H1 (cell line): ENCODE results near the gene IL1RAP. TPM values are rescaled to one million over a fixed set of nuclear protein-coding genes. Genes with fewer than 3 reads are reported as not detected.

Experiments used
- CTCF ChIA-PET: fragments of 300-600 bp; sonication (Branson Sonifier 250); formaldehyde crosslinking; loops from one replicate; lab custom pipeline; 2021; ENCODE audit not compliant: partially characterized antibody; lab: Charles Lee
- POLR2A ChIA-PET: fragments of 300-600 bp; sonication (Branson Sonifier 250); formaldehyde crosslinking; loops from one replicate; lab custom pipeline; 2021; ENCODE audit warnings: inconsistent platforms; ENCODE audit not compliant: partially characterized antibody; lab: Charles Lee
- DNase-seq, 2 experiments: peaks; one replicate each; pipeline versions ENCODE4 v3.0.0 to v3.0.0-alpha.2; 2010 to 2022; ENCODE audit warnings: low spot score in 2 of 2, low read depth in 1 of 2, mixed read lengths in 1 of 2
- FAIRE-seq: peaks from 2 replicates; lab custom pipeline; 2011; peaks lifted over from hg19 to GRCh38; lab: Jason Lieb, UNC
- H2AFZ ChIP-seq: 2 replicates; pipeline ENCODE4 v1.8.1; 2012; ENCODE audit warnings: low read length, inconsistent platforms
- H2AK5ac ChIP-seq: 2 replicates; pipeline ENCODE4 v1.6.1; 2013; ENCODE audit warnings: low read depth, low read length
- H2BK120ac ChIP-seq: replicated peaks from 2 replicates; pipeline ENCODE3; 2013; ENCODE audit warnings: low read depth, low read length, inconsistent platforms
- H2BK12ac ChIP-seq: 2 replicates; pipeline ENCODE4 v1.6.1; 2013; ENCODE audit warnings: low read depth, low read length
- H2BK15ac ChIP-seq: 2 replicates; pipeline ENCODE4 v1.6.1; 2013; ENCODE audit warnings: low read length
- H2BK20ac ChIP-seq: 2 replicates; pipeline ENCODE4 v1.6.1; 2013; ENCODE audit warnings: low read length
- H2BK5ac ChIP-seq: 2 replicates; pipeline ENCODE4 v1.6.1; 2013; ENCODE audit warnings: low read depth, low read length
- H3K14ac ChIP-seq: 2 replicates; pipeline ENCODE4 v1.6.1; 2013; ENCODE audit warnings: inconsistent platforms; ENCODE audit not compliant: insufficient read length
- H3K18ac ChIP-seq: 2 replicates; pipeline ENCODE4 v1.6.1; 2013; ENCODE audit warnings: low read length; ENCODE audit errors: extremely low read depth
- H3K23ac ChIP-seq: 2 replicates; pipeline ENCODE4 v1.6.1; 2013; ENCODE audit warnings: inconsistent platforms; ENCODE audit not compliant: insufficient read length
- H3K23me2 ChIP-seq: 2 replicates; pipeline ENCODE4 v1.6.1; 2013; ENCODE audit warnings: low read depth, low read length
- H3K27ac ChIP-seq: 2 replicates; pipeline ENCODE4 v1.6.1; 2011; ENCODE audit warnings: low read depth, low read length, inconsistent platforms
- H3K27me3 ChIP-seq, 4 experiments: replicated peaks in 1 of 4; 1 replicate in 1 of 4; 2 replicates in 3 of 4; pipeline versions ENCODE4 v1.6.1 to v1.8.1; 2011 to 2013; ENCODE audit warnings: low read length in 3 of 4, mild to moderate bottlenecking in 3 of 4, inconsistent platforms in 2 of 4, mixed read lengths in 2 of 4, moderate library complexity in 1 of 4; ENCODE audit not compliant: control insufficient read depth in 3 of 4, insufficient read depth in 3 of 4; ENCODE audit errors: extremely low read depth in 1 of 4
- H3K36me3 ChIP-seq, 4 experiments: 2 replicates each; pipeline versions ENCODE4 v1.6.1 to v1.8.1; 2011 to 2013; ENCODE audit warnings: mild to moderate bottlenecking in 4 of 4, low read length in 3 of 4, moderate library complexity in 2 of 4, control low read depth in 1 of 4, inconsistent platforms in 1 of 4; ENCODE audit not compliant: insufficient read depth in 4 of 4, control insufficient read depth in 2 of 4
- H3K4ac ChIP-seq: replicated peaks from 2 replicates; pipeline ENCODE3; 2013; ENCODE audit warnings: low read length, low read depth, mixed read lengths, inconsistent platforms; ENCODE audit not compliant: insufficient read length
- H3K4me1 ChIP-seq, 4 experiments: replicated peaks in 1 of 4; 1 replicate in 1 of 4; 2 replicates in 3 of 4; pipeline versions ENCODE4 v1.6.1 to v1.8.1; 2011 to 2013; ENCODE audit warnings: low read length in 3 of 4, inconsistent platforms in 2 of 4, mixed read lengths in 1 of 4; ENCODE audit not compliant: insufficient read depth in 4 of 4, control insufficient read depth in 3 of 4
- H3K4me2 ChIP-seq, 2 experiments: 2 replicates each; pipeline versions ENCODE4 v1.6.1 to v1.8.1; 2011 to 2013; ENCODE audit warnings: low read depth in 2 of 2, low read length in 2 of 2, control low read depth in 1 of 2, inconsistent platforms in 1 of 2, mild to moderate bottlenecking in 1 of 2; ENCODE audit not compliant: insufficient read depth in 1 of 2
- H3K4me3 ChIP-seq, 4 experiments: fragments of 200-600, 300-600 bp in 1 of 4; sonication (generic), shearing (Covaris generic), sonication (Bioruptor Twin) in 1 of 4; 2 replicates each; pipeline versions ENCODE4 v1.5.1 to v1.8.1; 2011 to 2016; ENCODE audit warnings: low read length in 4 of 4, low read depth in 3 of 4, control low read depth in 2 of 4, inconsistent platforms in 2 of 4, mild to moderate bottlenecking in 2 of 4, mixed read lengths in 1 of 4, moderate library complexity in 1 of 4; ENCODE audit not compliant: insufficient read depth in 2 of 4; ENCODE audit errors: extremely low read depth in 1 of 4
- H3K56ac ChIP-seq: replicated peaks from 2 replicates; pipeline ENCODE3; 2013; ENCODE audit warnings: low read depth, mild to moderate bottlenecking, mixed read lengths, low read length, inconsistent platforms; ENCODE audit not compliant: insufficient read length
- H3K79me1 ChIP-seq: 2 replicates; pipeline ENCODE4 v1.6.1; 2013; ENCODE audit warnings: low read depth, low read length, control low read depth
- H3K79me2 ChIP-seq, 2 experiments: 2 replicates each; pipeline versions ENCODE4 v1.6.1 to v1.8.1; 2012 to 2013; ENCODE audit warnings: low read length in 2 of 2, mild to moderate bottlenecking in 2 of 2, inconsistent platforms in 1 of 2; ENCODE audit not compliant: insufficient read depth in 2 of 2, control insufficient read depth in 1 of 2
- H3K9ac ChIP-seq, 4 experiments: replicated peaks in 1 of 4; 1 replicate in 1 of 4; 2 replicates in 3 of 4; pipeline versions ENCODE4 v1.6.1 to v1.8.1; 2011 to 2013; ENCODE audit warnings: low read depth in 3 of 4, low read length in 3 of 4, control low read depth in 2 of 4, mild to moderate bottlenecking in 2 of 4, moderate library complexity in 2 of 4, inconsistent platforms in 1 of 4; ENCODE audit errors: extremely low read depth in 1 of 4
- H3K9me3 ChIP-seq, 2 experiments: 2 replicates each; pipeline versions ENCODE4 v1.6.1 to v1.8.1; 2012 to 2013; ENCODE audit warnings: mild to moderate bottlenecking in 2 of 2, moderate library complexity in 2 of 2, control low read depth in 1 of 2, inconsistent platforms in 1 of 2, low read depth in 1 of 2, low read length in 1 of 2, mixed read lengths in 1 of 2; ENCODE audit not compliant: insufficient read depth in 2 of 2
- H4K20me1 ChIP-seq, 2 experiments: replicated peaks in 1 of 2; 2 replicates each; pipeline versions ENCODE3 to v1.8.1; 2011 to 2013; ENCODE audit warnings: inconsistent platforms in 2 of 2, low read length in 2 of 2, mild to moderate bottlenecking in 1 of 2; ENCODE audit not compliant: insufficient read depth in 2 of 2, control insufficient read depth in 1 of 2
- H4K5ac ChIP-seq: 2 replicates; pipeline ENCODE4 v1.6.1; 2013; ENCODE audit warnings: low read length, low read depth, mixed read lengths, inconsistent platforms; ENCODE audit not compliant: insufficient read length
- H4K8ac ChIP-seq: 2 replicates; pipeline ENCODE4 v1.8.0; 2013; ENCODE audit warnings: mild to moderate bottlenecking, moderate library complexity, low read length, inconsistent platforms; ENCODE audit not compliant: insufficient read depth; ENCODE audit errors: extremely low read depth
- H4K91ac ChIP-seq: replicated peaks from 2 replicates; pipeline ENCODE3; 2013; ENCODE audit warnings: low read length, mixed read lengths, inconsistent platforms; ENCODE audit not compliant: insufficient read length
- GABPA ChIP-seq: IDR thresholded peaks from 2 replicates; pipeline ENCODE4 v1.6.1; 2011; ENCODE audit warnings: mild to moderate bottlenecking, low read length, moderate library complexity, borderline replicate concordance; ENCODE audit not compliant: insufficient read depth
- HDAC2 ChIP-seq, 2 experiments: fragments of 300-600 bp in 1 of 2; sonication (generic) in 1 of 2; IDR thresholded peaks; 2 replicates each; pipeline ENCODE4 v1.6.1; 2011 to 2012; ENCODE audit warnings: low read depth in 2 of 2, low read length in 2 of 2, mild to moderate bottlenecking in 2 of 2, moderate library complexity in 2 of 2, borderline replicate concordance in 1 of 2, inconsistent platforms in 1 of 2
- JUND ChIP-seq: IDR thresholded peaks from 2 replicates; pipeline ENCODE4 v1.6.1; 2011; ENCODE audit warnings: mild to moderate bottlenecking, improper control_type of control experiment, low read length
- KDM1A ChIP-seq: fragments of 200-600, 300-600 bp; sonication (generic); IDR thresholded peaks from 2 replicates; pipeline ENCODE4 v1.7.1; 2016; ENCODE audit warnings: mild to moderate bottlenecking, low read length, borderline replicate concordance
- KDM4A ChIP-seq: IDR thresholded peaks from one replicate; pipeline ENCODE4 v1.7.1; 2012; ENCODE audit warnings: low read depth, mild to moderate bottlenecking, moderate library complexity, low read length, inconsistent platforms; ENCODE audit not compliant: severe bottlenecking
- NRF1 ChIP-seq: IDR thresholded peaks from 2 replicates; pipeline ENCODE4 v1.6.1; 2011; ENCODE audit warnings: mild to moderate bottlenecking, low read depth, low read length, improper control_type of control experiment
- POLR2A ChIP-seq, 2 experiments: IDR thresholded peaks; 1 replicate in 1 of 2; 2 replicates in 1 of 2; pipeline ENCODE4 v1.6.1; 2011; ENCODE audit warnings: low read depth in 2 of 2, low read length in 2 of 2, mild to moderate bottlenecking in 2 of 2; ENCODE audit errors: control extremely low read depth in 1 of 2
- RAD21 ChIP-seq, 2 experiments: IDR thresholded peaks in 1 of 2; conservative IDR thresholded peaks in 1 of 2; 2 replicates each; pipeline ENCODE4 v1.6.1; 2011; ENCODE audit warnings: low read depth in 2 of 2, low read length in 2 of 2, improper control_type of control experiment in 1 of 2, inconsistent platforms in 1 of 2, mild to moderate bottlenecking in 1 of 2, moderate library complexity in 1 of 2
- SIRT6 ChIP-seq: IDR thresholded peaks from one replicate; pipeline ENCODE4 v1.7.1; 2012; ENCODE audit warnings: low read length, inconsistent platforms
- SUZ12 ChIP-seq: fragments of 200-600 bp; sonication (generic); IDR thresholded peaks from 2 replicates; pipeline ENCODE4 v1.6.1; 2012; ENCODE audit warnings: mild to moderate bottlenecking, inconsistent platforms, low read length, moderate library complexity, mixed read lengths
- TAF1 ChIP-seq: IDR thresholded peaks from 2 replicates; pipeline ENCODE4 v1.6.1; 2011; ENCODE audit warnings: mild to moderate bottlenecking, low read depth, low read length
- TAF7 ChIP-seq: optimal IDR thresholded peaks from 2 replicates; pipeline ENCODE3; 2011; ENCODE audit warnings: low read depth, mild to moderate bottlenecking, inconsistent platforms, low read length, moderate library complexity, borderline replicate concordance
- ZNF274 ChIP-seq: IDR thresholded peaks from 2 replicates; pipeline ENCODE4 v1.7.0; 2012; ENCODE audit warnings: low read length, borderline replicate concordance; ENCODE audit errors: extremely low read depth
- WGBS, 2 experiments: shearing (Covaris generic) in 1 of 2; methylation state at CpG; one replicate each; pipeline versions ENCODE4 v1.1.6 to v1.1.7; 2013 to 2015; ENCODE audit warnings: low lambda C conversion rate in 2 of 2, mixed read lengths in 2 of 2, inconsistent platforms in 1 of 2, low coverage in 1 of 2, missing lambda C conversion rate in 1 of 2; ENCODE audit not compliant: insufficient replicate concordance in 2 of 2, insufficient coverage in 1 of 2, insufficient read length in 1 of 2; ENCODE audit errors: extremely low coverage in 1 of 2, missing lambda C conversion rate in 1 of 2; 5-methylcytosine and 5-hydroxymethylcytosine counted together
- polyA plus RNA-seq, 7 experiments: library from polyadenylated mRNA; depleted of rRNA in 3 of 7; stranded (reverse) in 5 of 7; unstranded in 2 of 7; fragments of >200 nt in 5 of 7; fragments of 200-250 nt in 2 of 7; gene quantifications; 1 replicate in 5 of 7; 2 replicates in 1 of 7; 4 replicates in 1 of 7; pipeline versions ENCODE4 v1.2.1 to v1.2.3, GENCODE V29; 2011 to 2013; ENCODE audit warnings: missing spikeins in 2 of 7, mixed read lengths in 2 of 7
- total RNA-seq: library from RNA; stranded (reverse); fragmentation: NEBNext Ultra II Directional; extraction: Animal tissue kit (Norgen Biotek cat#: 25700); gene quantifications from 2 replicates; pipeline ENCODE4 v1.2.1, GENCODE V29; 2021

IL1RAP gene
- total and polyA plus RNA-seq, 2 of the 8 experiments (the other 6 are each of a cell fraction or from before 2014, with no cell fraction given): 2.4 to 3.9 TPM

DNA sequence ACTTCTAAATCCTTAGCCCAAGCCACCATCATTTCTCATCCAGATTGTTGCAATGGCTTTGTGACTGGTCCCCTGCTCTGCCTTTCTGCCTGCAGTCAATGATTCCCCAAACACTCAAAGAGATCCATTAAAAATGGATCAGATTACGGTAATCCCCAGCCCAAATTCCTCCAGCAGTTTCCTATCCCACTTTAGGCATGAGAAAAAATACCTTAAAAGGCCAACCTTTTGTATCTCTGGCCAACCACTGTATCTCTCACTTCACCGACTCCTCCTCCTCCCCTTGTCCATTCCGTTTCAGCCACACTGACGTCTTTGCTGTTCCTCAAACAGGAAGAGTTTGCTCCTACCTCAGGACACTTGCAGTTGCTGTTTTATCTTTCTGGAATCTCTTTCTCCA lies 20.9 kb upstream of the IL1RAP start:
- H4K91ac ChIP-seq: no peak overlapping the region
- no peak for TF ChIP-seq TAF7
- no peak for TF ChIP-seq JUND
- no peak for TF ChIP-seq SIRT6
- TF ChIP-seq RAD21 (IDR thresholded peaks at IDR 0.05 in 1 of 2, conservative IDR thresholded peaks at IDR 0.05 in 1 of 2; ENCODE audit: low read depth in 2 of 2, low read length in 2 of 2): no peak
- no peak for TF ChIP-seq KDM4A
- TF ChIP-seq SUZ12: no peak
- TF ChIP-seq NRF1: no peak
- no peak for TF ChIP-seq GABPA
- no peak for TF ChIP-seq ZNF274
- peak; percentile 72; the same call in 1 of the 2 replicates for TF ChIP-seq KDM1A
- TF ChIP-seq HDAC2 (IDR thresholded peaks at IDR 0.05; ENCODE audit: borderline replicate concordance in 1 of 2, low read depth in 2 of 2, low read length in 2 of 2): 0 out of 4 replicates have a peak, but pooled peaks of 1 of the 2 experiments have one; percentile 49
- no peak for TF ChIP-seq POLR2A (IDR thresholded peaks at IDR 0.05; ENCODE audit: control extremely low read depth in 1 of 2, low read depth in 2 of 2, low read length in 2 of 2)
- TF ChIP-seq TAF1: peak; percentile 70

More for the DNA sequence above, 20.9 kb upstream of the IL1RAP start:
- Histone ChIP-seq H2AFZ (no peak overlapping the region), H3K4ac (no peak overlapping the region), H2BK120ac (no peak overlapping the region), H4K8ac (no peak overlapping the region), H3K14ac (no peak overlapping the region), H4K5ac (no peak overlapping the region), H3K9me3 (no peaks in the 10 kb centered on the region), H3K27me3 (no peaks in the 10 kb centered on the region), H2AK5ac (no peak overlapping the region), H3K27ac (no peak overlapping the region), H3K79me1 (no peaks in the 10 kb centered on the region), H3K56ac (no peak overlapping the region), H3K23me2 (no peaks in the 10 kb centered on the region; the same call in 1 of the 2 replicates), H3K36me3 (no peaks in the 10 kb centered on the region), H2BK12ac (no peak overlapping the region), H3K79me2 (no peaks in the 10 kb centered on the region), H3K4me3 (no peak overlapping the region), H2BK20ac (no peak overlapping the region), H3K9ac (no peak overlapping the region), H3K23ac (no peak overlapping the region), H3K4me2 (no peak overlapping the region), H3K4me1 (no peaks in the 10 kb centered on the region), H3K18ac (no peak overlapping the region), H2BK5ac (no peak overlapping the region), H4K20me1 (no peaks in the 10 kb centered on the region), H2BK15ac (no peak overlapping the region)
- DNase-seq (no peak), FAIRE-seq (no peak)
- 72% methylated on average over 4 of the region's 4 CpGs; no CpG with 5 or more reads in 1 of the 2 experiments for WGBS, 2 experiments
- ChIA-PET POLR2A (no interaction called here), CTCF (no interaction called here)
